ENCODE results near the gene ASTN1. TPM values are rescaled to one million over a fixed set of nuclear protein-coding genes. Genes with fewer than 3 reads are reported as not detected.

The ASTN1 gene
- total and polyA plus RNA-seq, 9 of the 15 experiments (the other 6 are each of a cell fraction or from before 2014, with no cell fraction given): 0.05 to 0.22 (median 0.18) TPM

- DNase-seq (ENCODE audit: extremely low read depth in 1 of 4, low spot score in 3 of 4) (no peak), FAIRE-seq (no peak), ATAC-seq (no peak)
- Histone ChIP-seq H3K79me2 (ENCODE audit: control insufficient read depth, insufficient read depth, low read length) (no peaks in the 10 kb centered on the region), H2AFZ (ENCODE audit: low read depth, low read length) (no peak overlapping the region), H3K9me3 (replicated peaks; ENCODE audit: control insufficient read depth, insufficient read depth, low read depth, low read length) (no peaks in the 10 kb centered on the region), H4K20me1 (replicated peaks; ENCODE audit: control insufficient read depth, insufficient read depth, low read length) (no peaks in the 10 kb centered on the region), H3K4me3 (no peak overlapping the region), H3K27ac (ENCODE audit: extremely low read depth, low read depth, low read length) (no peak overlapping the region), H3K4me1 (replicated peaks in 1 of 2; ENCODE audit: control insufficient read depth in 2 of 2, insufficient read depth in 2 of 2, low read length in 2 of 2) (no peaks in the 10 kb centered on the region), H3K9ac (ENCODE audit: insufficient read depth in 1 of 2, low read depth in 2 of 2, low read length in 2 of 2) (no peak overlapping the region), H3K36me3 (ENCODE audit: control insufficient read depth, insufficient read depth, low read length) (no peaks in the 10 kb centered on the region), H3K4me2 (ENCODE audit: insufficient read depth, low read length) (no peak overlapping the region), H3K27me3 (ENCODE audit: control insufficient read depth in 2 of 2, insufficient read depth in 2 of 2, low read length in 2 of 2) (no peaks in the 10 kb centered on the region), H3K9me1 (ENCODE audit: control insufficient read depth, insufficient read depth, low read length) (no peaks in the 10 kb centered on the region)
- POLR2A ChIA-PET: no interaction called here
- intact Hi-C loops (cut with micrococcal nuclease) (no loop called here), in situ Hi-C loops (cut with MboI) (no loop called here)
- BruUV-seq (replicated peaks): no TSS peak
- 0% methylated on average over 1 of the region's 1 CpG for WGBS (ENCODE audit: insufficient coverage, low coverage, missing lambda C conversion rate)
- CTCF ChIA-PET (ENCODE audit: low intra/inter-chr PET ratio): no interaction called here
- TF ChIP-seq ZNF277 (CRISPR knock-in tag; IDR thresholded peaks at IDR 0.05; ENCODE audit: borderline replicate concordance): no peak
- TF ChIP-seq POLR2AphosphoS5 (IDR thresholded peaks at IDR 0.05; ENCODE audit: control insufficient read depth, insufficient read depth, low read depth, low read length): no peak
- no peak for TF ChIP-seq RBM15 (IDR thresholded peaks at IDR 0.05; ENCODE audit: insufficient read depth, low read length)
- no peak for TF ChIP-seq NBN (IDR thresholded peaks at IDR 0.05; ENCODE audit: low read depth)
- no peak for TF ChIP-seq E2F4 (CRISPR knock-in tag; IDR thresholded peaks at IDR 0.05; ENCODE audit: low read depth)
- TF ChIP-seq FOXK1 (CRISPR knock-in tag; IDR thresholded peaks at IDR 0.05; ENCODE audit: borderline replicate concordance): no peak
- TF ChIP-seq RBM17 (IDR thresholded peaks at IDR 0.05; ENCODE audit: borderline replicate concordance, low read depth, low read length): no peak
- TF ChIP-seq DDX20 (tag; IDR thresholded peaks at IDR 0.05; ENCODE audit: low read depth): no peak
Measured at GRCh38 chr1:177137814-177138213, 26.7 kb downstream of the ASTN1 start.

Data from K562 (cell line).